ENCODE results near the gene SUN1. TPM values are rescaled to one million over a fixed set of nuclear protein-coding genes. Genes with fewer than 3 reads are reported as not detected.

The SUN1 gene
- total and polyA plus RNA-seq, 10 of the 15 experiments (the other 5 are each of a cell fraction or from before 2014, with no cell fraction given): 27.8 to 107 (median 65.8) TPM

GRCh38 chr7:876077-876971 lies 44.0 kb downstream of the SUN1 start, which contains the start of gene GET4 (continued):
- peak; percentile 82 to 83 for TF ChIP-seq EGR1 (IDR thresholded peaks at IDR 0.05; ENCODE audit: borderline replicate concordance in 1 of 2, low read depth in 2 of 2, low read length in 2 of 2)
- peak; percentile 85 for TF ChIP-seq ZNF207 (IDR thresholded peaks at IDR 0.05; ENCODE audit: borderline replicate concordance)
- no peak for TF ChIP-seq CBX3 (IDR thresholded peaks at IDR 0.05; ENCODE audit: borderline replicate concordance, low read depth)
- peak; percentile 72 for TF ChIP-seq MYC (IDR thresholded peaks at IDR 0.05; ENCODE audit: insufficient read depth, insufficient read length, insufficient replicate concordance, low read length, severe bottlenecking)
- peak; percentile 89 for TF ChIP-seq SREBF1 (IDR thresholded peaks at IDR 0.05; ENCODE audit: low read length)
- TF ChIP-seq ZNF24 (IDR thresholded peaks at IDR 0.05): peak; percentile 58; the same call in 1 of the 2 replicates
- TF ChIP-seq CEBPB (IDR thresholded peaks at IDR 0.05; ENCODE audit: borderline replicate concordance in 1 of 2, low read depth in 2 of 2, low read length in 2 of 2): no peak
- peak; percentile 78 for TF ChIP-seq POLR2AphosphoS2 (IDR thresholded peaks at IDR 0.05; ENCODE audit: low read depth, low read length)
- TF ChIP-seq TBL1XR1 (IDR thresholded peaks at IDR 0.05; ENCODE audit: low read depth, low read length): peak; percentile 70; the same call in 1 of the 2 replicates
- TF ChIP-seq CREB1 (IDR thresholded peaks at IDR 0.05; ENCODE audit: low read depth): peak; percentile 75; the same call in 1 of the 2 replicates
- TF ChIP-seq BHLHE40 (IDR thresholded peaks at IDR 0.05; ENCODE audit: borderline replicate concordance in 1 of 2, low read depth in 2 of 2, low read length in 1 of 2): peak; percentile 99 to 100
- TF ChIP-seq RAD51 (IDR thresholded peaks at IDR 0.05): peak; percentile 99
